ENCODE data around the gene BRIP1. TPM values are rescaled to one million over a fixed set of nuclear protein-coding genes. Genes with fewer than 3 reads are reported as not detected.

Gene BRIP1
- total and polyA plus RNA-seq, 9 of the 15 experiments (the other 6 are each of a cell fraction or from before 2014, with no cell fraction given): 2.4 to 17.5 (median 11.2) TPM

DNA sequence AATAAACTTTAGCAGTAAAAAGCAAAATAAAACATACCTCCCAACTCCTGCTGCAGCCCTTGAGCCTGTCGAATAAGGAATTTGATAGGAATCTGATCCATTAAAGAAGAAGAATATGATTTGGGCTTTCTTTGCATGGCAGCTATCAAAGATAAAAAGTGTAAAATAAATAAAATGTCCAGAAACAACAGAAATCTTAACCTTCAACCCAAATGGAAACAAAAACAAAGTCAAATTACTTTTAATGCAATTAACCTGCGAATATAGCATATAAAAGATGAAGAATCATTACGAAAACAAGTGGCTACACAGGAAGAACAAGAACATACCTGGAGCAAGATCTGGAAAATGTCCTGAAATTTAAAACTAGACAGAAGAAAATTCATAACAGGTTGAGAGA is 21.5 kb upstream of the BRIP1 start:
- Histone ChIP-seq H4K20me1 (replicated peaks; ENCODE audit: control insufficient read depth, insufficient read depth, low read length) (no peaks in the 10 kb centered on the region), H3K9me3 (replicated peaks; ENCODE audit: control insufficient read depth, insufficient read depth, low read depth, low read length) (no peaks in the 10 kb centered on the region), H3K4me3 (no peak overlapping the region), H3K27me3 (ENCODE audit: control insufficient read depth in 2 of 2, insufficient read depth in 2 of 2, low read length in 2 of 2) (no peaks in the 10 kb centered on the region), H3K36me3 (ENCODE audit: control insufficient read depth, insufficient read depth, low read length) (peaks cover 66% of the 10 kb centered on the region; the same call in 1 of the 3 replicates), H3K79me2 (ENCODE audit: control insufficient read depth, insufficient read depth, low read length) (no peaks in the 10 kb centered on the region), H3K9me1 (ENCODE audit: control insufficient read depth, insufficient read depth, low read length) (peaks cover 4% of the 10 kb centered on the region), H3K27ac (ENCODE audit: extremely low read depth, low read depth, low read length) (no peak overlapping the region), H3K4me1 (replicated peaks in 1 of 2; ENCODE audit: control insufficient read depth in 2 of 2, insufficient read depth in 2 of 2, low read length in 2 of 2) (no peaks in the 10 kb centered on the region), H3K9ac (ENCODE audit: insufficient read depth in 1 of 2, low read depth in 2 of 2, low read length in 2 of 2) (no peak overlapping the region), H3K4me2 (ENCODE audit: insufficient read depth, low read length) (no peak overlapping the region), H2AFZ (ENCODE audit: low read depth, low read length) (no peak overlapping the region)
- intact Hi-C loops (cut with micrococcal nuclease) (no loop called here), in situ Hi-C loops (cut with MboI) (no loop called here)
- DNase-seq (ENCODE audit: extremely low read depth in 1 of 4, low spot score in 3 of 4) (no peak), ATAC-seq (no peak), FAIRE-seq (no peak)
- TF ChIP-seq ZBTB11 (CRISPR knock-in tag; IDR thresholded peaks at IDR 0.05) (peak in 1 of 3 experiments; percentile 56; a peak in 1 of 6 replicates), MAZ (CRISPR knock-in tag; conservative IDR thresholded peaks at IDR 0.05 in 1 of 2, IDR thresholded peaks at IDR 0.05 in 1 of 2) (no peak), EWSR1 (IDR thresholded peaks at IDR 0.05; ENCODE audit: borderline replicate concordance, low read depth, partially characterized antibody) (peak; percentile 64)
- 88% methylated on average over 3 of the region's 3 CpGs for WGBS (ENCODE audit: insufficient coverage, low coverage, missing lambda C conversion rate)
- POLR2A ChIA-PET: interaction anchor here (0.9 to 1.5 kb wide), 2 partner anchors 12 to 21 kb away, joined by 3 to 6 read pairs; partner anchors contain the start of gene BRIP1
- BruUV-seq (replicated peaks): no TSS peak
- CTCF ChIA-PET (ENCODE audit: low intra/inter-chr PET ratio): no interaction called here
